Midbrain (tissue), 1 donor: ENCODE data around the gene ZNF341.
"Not testable (repeated sequence)": the region's sequence is repeated elsewhere in the genome, so short reads cannot be mapped to it uniquely, and the experiment has no call there.

Experiments used
- DNase-seq: peaks from one replicate; lab custom pipeline; 2025; lab: John Stamatoyannopoulos, UW

ZNF341 gene

GRCh38 chr20:33731693-33732165 is at the start of gene ZNF341:
Gene ZNF341, plus strand, starts transcription at chr20:33731996. Its CDS starts 26 bp downstream, at chr20:33732022.
- peak; percentile 95 for DNase-seq

GRCh38 chr20:33684533-33685327 is 47.1 kb upstream of the ZNF341 start:
- DNase-seq, result no peak

GRCh38 chr20:33685328-33686099 is 46.3 kb upstream of the ZNF341 start:
- DNase-seq, result no peak

- DNase-seq, result peak; percentile 96
Observed at GRCh38 chr20:33686100-33686983, 45.5 kb upstream of the ZNF341 start, which contains the start of gene E2F1. Gene E2F1, minus strand, starts transcription at chr20:33686385. Its CDS starts 121 bp downstream, at chr20:33686264.

- DNase-seq, result no peak
Observed at GRCh38 chr20:33686984-33687366, 44.8 kb upstream of the ZNF341 start.

GRCh38 chr20:33687370-33687915 is 44.4 kb upstream of the ZNF341 start:
- no peak for DNase-seq

GRCh38 chr20:33687993-33688937 is 43.5 kb upstream of the ZNF341 start:
- DNase-seq, result no peak

- DNase-seq, result no peak
Observed at GRCh38 chr20:33688938-33689424, 42.8 kb upstream of the ZNF341 start.

GRCh38 chr20:33689493-33689892 is 42.3 kb upstream of the ZNF341 start:
- no peak for DNase-seq

GRCh38 chr20:33689973-33690372 is 41.8 kb upstream of the ZNF341 start:
- DNase-seq, result peak; percentile 43

GRCh38 chr20:33693289-33693688 is 38.5 kb upstream of the ZNF341 start:
- DNase-seq, result no peak

- DNase-seq, result peak; percentile 83
Observed at GRCh38 chr20:33693741-33694638, 37.8 kb upstream of the ZNF341 start.

GRCh38 chr20:33694639-33695012 is 37.2 kb upstream of the ZNF341 start:
- peak; percentile 46 for DNase-seq

GRCh38 chr20:33696448-33696847 is 35.3 kb upstream of the ZNF341 start:
- DNase-seq, result no peak

- DNase-seq, result no peak
Observed at GRCh38 chr20:33697129-33697528, 34.7 kb upstream of the ZNF341 start.

GRCh38 chr20:33698966-33699365 is 32.8 kb upstream of the ZNF341 start:
- not testable (repeated sequence) for DNase-seq

GRCh38 chr20:33700696-33701441 is 30.9 kb upstream of the ZNF341 start:
- not testable (repeated sequence) for DNase-seq

- no peak for DNase-seq
Observed at GRCh38 chr20:33701629-33702450, 30.0 kb upstream of the ZNF341 start.
